CD8-positive, alpha-beta memory T cell (primary cell): ENCODE data around the gene FHIP1A. TPM values are rescaled to one million over a fixed set of nuclear protein-coding genes. Genes with fewer than 3 reads are reported as not detected.
"Not testable (repeated sequence)": the region's sequence is repeated elsewhere in the genome, so short reads cannot be mapped to it uniquely, and the experiment has no call there.

ENCODE experiments used
- CTCF ChIA-PET: fragments of 350-600 bp; sonication (Branson Sonifier 250); formaldehyde crosslinking; loops from one replicate; lab custom pipeline; 2021; ENCODE audit warnings: antibody characterized with exemption; lab: Charles Lee
- POLR2A ChIA-PET: fragments of 350-600 bp; sonication (Branson Sonifier 250); formaldehyde crosslinking; loops from one replicate; lab custom pipeline; 2021; ENCODE audit warnings: antibody characterized with exemption; lab: Charles Lee
- DNase-seq, 5 donors: peaks; one replicate each; pipeline versions ENCODE4 v3.0.0 to v3.0.0-alpha.2; 2020 to 2022; ENCODE audit warnings: mixed read lengths in 1 of 5
- H3K27ac ChIP-seq: one replicate; pipeline ENCODE4 v1.7.0; 2013; ENCODE audit warnings: low read depth, mild to moderate bottlenecking, low read length, moderate library complexity
- H3K27me3 ChIP-seq: 2 replicates; pipeline ENCODE4 v1.7.0; 2013; ENCODE audit warnings: low read length, mild to moderate bottlenecking; ENCODE audit not compliant: insufficient read depth, poor library complexity, severe bottlenecking
- H3K36me3 ChIP-seq: 2 replicates; pipeline ENCODE4 v1.7.0; 2013; ENCODE audit warnings: mild to moderate bottlenecking, low read length, moderate library complexity; ENCODE audit not compliant: insufficient read depth
- H3K4me1 ChIP-seq: 2 replicates; pipeline ENCODE4 v1.7.0; 2013; ENCODE audit warnings: mild to moderate bottlenecking, low read length, moderate library complexity; ENCODE audit not compliant: insufficient read depth
- H3K4me3 ChIP-seq: 2 replicates; pipeline ENCODE4 v1.7.0; 2013; ENCODE audit warnings: mild to moderate bottlenecking, low read length
- H3K9me3 ChIP-seq: 2 replicates; pipeline ENCODE4 v1.7.0; 2013; ENCODE audit warnings: mild to moderate bottlenecking, low read length
- H3K27ac Mint-ChIP-seq, 8 donors: one replicate each; pipeline ENCODE4 v1.8.0; 2020 to 2021; ENCODE audit warnings: mixed read lengths in 8 of 8, mild to moderate bottlenecking in 6 of 8, inconsistent platforms in 3 of 8, moderate library complexity in 3 of 8
- H3K27me3 Mint-ChIP-seq, 2 donors: one replicate each; pipeline ENCODE4 v1.8.0; 2020 to 2021; ENCODE audit warnings: mixed read lengths in 2 of 2, mild to moderate bottlenecking in 1 of 2, moderate library complexity in 1 of 2
- H3K36me3 Mint-ChIP-seq, 3 donors: one replicate each; pipeline ENCODE4 v1.8.0; 2020 to 2021; ENCODE audit warnings: mixed read lengths in 3 of 3, inconsistent platforms in 1 of 3, mild to moderate bottlenecking in 1 of 3
- H3K4me1 Mint-ChIP-seq, 3 donors: one replicate each; pipeline ENCODE4 v1.8.0; 2020 to 2021; ENCODE audit warnings: mixed read lengths in 3 of 3, inconsistent platforms in 1 of 3, mild to moderate bottlenecking in 1 of 3
- H3K4me3 Mint-ChIP-seq, 7 donors: one replicate each; pipeline ENCODE4 v1.8.0; 2020 to 2021; ENCODE audit warnings: mixed read lengths in 7 of 7, mild to moderate bottlenecking in 6 of 7, moderate library complexity in 4 of 7, inconsistent platforms in 2 of 7
- H3K9me3 Mint-ChIP-seq, 5 donors: one replicate each; pipeline ENCODE4 v1.8.0; 2020 to 2022; ENCODE audit warnings: mixed read lengths in 5 of 5, mild to moderate bottlenecking in 3 of 5, moderate library complexity in 2 of 5, inconsistent platforms in 1 of 5
- polyA plus RNA-seq: library from polyadenylated mRNA; unstranded; fragments of 300-500 nt; fragmentation: Illumina TruSeq; gene quantifications from one replicate; pipeline ENCODE4 v1.2.3, GENCODE V29; 2021
- total RNA-seq, 2 experiments: library from RNA; stranded (reverse); gene quantifications; one replicate each; pipeline ENCODE4 v1.2.3, GENCODE V29; 2021

Gene FHIP1A
- total and polyA plus RNA-seq, 3 experiments from 2014 or later, result 0.09 to 0.15 TPM; not detected in 1

GRCh38 chr4:151395873-151396272 is 13.1 kb upstream of the FHIP1A start:
- Histone ChIP-seq H3K9me3 (no peaks in the 10 kb centered on the region), H3K36me3 (no peaks in the 10 kb centered on the region), H3K4me3 (no peak overlapping the region), H3K4me1 (no peaks in the 10 kb centered on the region), H3K27ac (no peak overlapping the region), H3K27me3 (no peaks in the 10 kb centered on the region)
- no peak overlapping the region for H3K27ac Mint-ChIP-seq
- no peak for DNase-seq
- H3K4me3 Mint-ChIP-seq, result no peak overlapping the region
- ChIA-PET POLR2A (no interaction called here), CTCF (no interaction called here)
- H3K9me3 Mint-ChIP-seq, result no peaks in the 10 kb centered on the region
- no peaks in the 10 kb centered on the region for H3K4me1 Mint-ChIP-seq
- H3K36me3 Mint-ChIP-seq, result no peaks in the 10 kb centered on the region
- peaks cover 8 to 21% of the 10 kb centered on the region in 2 donors for H3K27me3 Mint-ChIP-seq

GRCh38 chr4:151400343-151400742 is 8.6 kb upstream of the FHIP1A start:
- no peaks in the 10 kb centered on the region for H3K9me3 Mint-ChIP-seq
- Histone ChIP-seq H3K4me1 (no peaks in the 10 kb centered on the region), H3K9me3 (no peaks in the 10 kb centered on the region), H3K36me3 (no peaks in the 10 kb centered on the region), H3K4me3 (no peak overlapping the region), H3K27ac (no peak overlapping the region), H3K27me3 (no peaks in the 10 kb centered on the region)
- ChIA-PET POLR2A (no interaction called here), CTCF (no interaction called here)
- H3K4me1 Mint-ChIP-seq, result no peaks in the 10 kb centered on the region
- no peak for DNase-seq
- H3K27ac Mint-ChIP-seq, result no peak overlapping the region
- peaks cover 5 to 11% of the 10 kb centered on the region in 2 donors for H3K27me3 Mint-ChIP-seq
- no peaks in the 10 kb centered on the region for H3K36me3 Mint-ChIP-seq
- no peak overlapping the region for H3K4me3 Mint-ChIP-seq

- ChIA-PET POLR2A (no interaction called here), CTCF (no interaction called here)
- H3K27me3 Mint-ChIP-seq, result peaks cover 5 to 15% of the 10 kb centered on the region in 2 donors
- Histone ChIP-seq H3K9me3 (no peaks in the 10 kb centered on the region), H3K4me1 (no peaks in the 10 kb centered on the region), H3K27ac (no peak overlapping the region), H3K27me3 (no peaks in the 10 kb centered on the region), H3K36me3 (no peaks in the 10 kb centered on the region), H3K4me3 (no peak overlapping the region)
- H3K9me3 Mint-ChIP-seq, result no peaks in the 10 kb centered on the region
- no peak overlapping the region for H3K27ac Mint-ChIP-seq
- DNase-seq, result no peak
- no peaks in the 10 kb centered on the region for H3K4me1 Mint-ChIP-seq
- no peak overlapping the region for H3K4me3 Mint-ChIP-seq
- no peaks in the 10 kb centered on the region for H3K36me3 Mint-ChIP-seq
Measured at GRCh38 chr4:151401739-151402138, 7.2 kb upstream of the FHIP1A start.

- H3K4me1 Mint-ChIP-seq, result peaks cover 1 to 2% (median 1%) of the 10 kb centered on the region in 3 donors
- H3K27ac Mint-ChIP-seq, result no peak overlapping the region
- POLR2A ChIA-PET, result no interaction called here
Measured at GRCh38 chr4:151402145-151402865, 6.7 kb upstream of the FHIP1A start.

GRCh38 chr4:151403656-151404055 is 5.3 kb upstream of the FHIP1A start:
- H3K27me3 Mint-ChIP-seq, result peaks cover 13 to 27% of the 10 kb centered on the region in 2 donors
- POLR2A ChIA-PET, result interaction anchor here (0.6 kb wide), 1 partner anchor 11 kb away, joined by 3 read pairs; no protein-coding TSS in a partner anchor

More at GRCh38 chr4:151402145-151402865, 6.7 kb upstream of the FHIP1A start:
- Histone ChIP-seq H3K4me3 (no peak overlapping the region), H3K27me3 (no peaks in the 10 kb centered on the region), H3K9me3 (no peaks in the 10 kb centered on the region), H3K27ac (no peak overlapping the region), H3K4me1 (peaks cover 2% of the 10 kb centered on the region), H3K36me3 (no peaks in the 10 kb centered on the region)
- Mint-ChIP-seq H3K4me3 (no peak overlapping the region), H3K9me3 (no peaks in the 10 kb centered on the region), H3K27me3 (peaks cover 10 to 20% of the 10 kb centered on the region in 2 donors), H3K36me3 (no peaks in the 10 kb centered on the region)
- CTCF ChIA-PET, result no interaction called here
- DNase-seq, result no peak

GRCh38 chr4:151404802-151405201 is 4.2 kb upstream of the FHIP1A start:
- H3K27ac Mint-ChIP-seq, DNase-seq: not testable (repeated sequence)
- H3K27me3 Mint-ChIP-seq, result peaks cover 13 to 29% of the 10 kb centered on the region in 2 donors

More at GRCh38 chr4:151403656-151404055, 5.3 kb upstream of the FHIP1A start:
- CTCF ChIA-PET, result no interaction called here
- no peak overlapping the region for H3K27ac Mint-ChIP-seq
- DNase-seq, result no peak
- no peak overlapping the region for H3K27ac ChIP-seq
- H3K4me3 ChIP-seq, result no peak overlapping the region
- H3K9me3 Mint-ChIP-seq, result no peaks in the 10 kb centered on the region
- H3K36me3 ChIP-seq, result no peaks in the 10 kb centered on the region
- peaks cover 12 to 15% (median 13%) of the 10 kb centered on the region in 3 donors for H3K4me1 Mint-ChIP-seq
- H3K27me3 ChIP-seq, result no peaks in the 10 kb centered on the region
- peaks cover 0 to 2% (median 0%) of the 10 kb centered on the region in 3 donors for H3K36me3 Mint-ChIP-seq
- no peaks in the 10 kb centered on the region for H3K9me3 ChIP-seq
- peaks cover 9% of the 10 kb centered on the region for H3K4me1 ChIP-seq
- H3K4me3 Mint-ChIP-seq, result no peak overlapping the region

GRCh38 chr4:151407018-151407417 is 2.0 kb upstream of the FHIP1A start:
- Histone ChIP-seq H3K4me1 (peaks cover 15% of the 10 kb centered on the region), H3K27ac (no peak overlapping the region), H3K4me3 (no peak overlapping the region), H3K9me3 (no peaks in the 10 kb centered on the region), H3K27me3 (peaks cover 4% of the 10 kb centered on the region), H3K36me3 (no peaks in the 10 kb centered on the region)
- Mint-ChIP-seq H3K27me3 (peaks cover 11 to 43% of the 10 kb centered on the region in 2 donors), H3K4me3 (peak overlapping the region in 5 of 7 donors; percentile 88 to 93 (median 90)), H3K36me3 (peaks cover 0 to 3% (median 0%) of the 10 kb centered on the region in 3 donors), H3K27ac (peak overlapping the region in 1 of 8 donors; percentile 55), H3K9me3 (no peaks in the 10 kb centered on the region), H3K4me1 (peaks cover 19 to 28% (median 24%) of the 10 kb centered on the region in 3 donors)
- CTCF ChIA-PET, result no interaction called here
- POLR2A ChIA-PET, result no interaction called here
- no peak for DNase-seq

More at GRCh38 chr4:151404802-151405201, 4.2 kb upstream of the FHIP1A start:
- H3K9me3 ChIP-seq, H3K27me3 ChIP-seq, H3K36me3 ChIP-seq, H3K4me3 Mint-ChIP-seq, POLR2A ChIA-PET, H3K27ac ChIP-seq, CTCF ChIA-PET, H3K9me3 Mint-ChIP-seq, H3K4me3 ChIP-seq, H3K36me3 Mint-ChIP-seq: not testable (repeated sequence)
- peaks cover 17 to 24% (median 21%) of the 10 kb centered on the region in 3 donors for H3K4me1 Mint-ChIP-seq
- peaks cover 13% of the 10 kb centered on the region for H3K4me1 ChIP-seq
